Upper lobe of right lung (tissue), 1 donor: ENCODE measurements around the gene ZNF521. TPM values are rescaled to one million over a fixed set of nuclear protein-coding genes. Genes with fewer than 3 reads are reported as not detected.
"Not testable (repeated sequence)": the region's sequence is repeated elsewhere in the genome, so short reads cannot be mapped to it uniquely, and the experiment has no call there.

Source experiments
- ATAC-seq: fragments of 200-7000 bp; cut with Tn5 transposase; one replicate; pipeline ENCODE4 v1.9.1; 2020; ENCODE audit warnings: mild to moderate bottlenecking, moderate library complexity
- DNase-seq: peaks from one replicate; pipeline ENCODE4 v3.0.0-alpha.2; 2020
- H3K27ac ChIP-seq: fragments of 200-600 bp; one replicate; pipeline ENCODE4 v1.8.0; 2022
- H3K27me3 ChIP-seq: fragments of 200-600 bp; one replicate; pipeline ENCODE4 v1.8.0; 2022; ENCODE audit warnings: mild to moderate bottlenecking
- H3K36me3 ChIP-seq: fragments of 200-600 bp; one replicate; pipeline ENCODE4 v1.8.0; 2022
- H3K4me1 ChIP-seq: fragments of 200-600 bp; one replicate; pipeline ENCODE4 v1.8.0; 2022
- H3K4me3 ChIP-seq: fragments of 200-600 bp; one replicate; pipeline ENCODE4 v1.8.0; 2022; ENCODE audit warnings: mild to moderate bottlenecking
- H3K9me3 ChIP-seq: fragments of 200-600 bp; one replicate; pipeline ENCODE4 v1.8.0; 2022
- CTCF ChIP-seq: fragments of 200-600 bp; IDR thresholded peaks from one replicate; pipeline ENCODE4 v1.8.0; 2022; ENCODE audit warnings: antibody characterized with exemption
- intact Hi-C: fragments of 100-400 bp; cut with DNase I; formaldehyde crosslinking; loops from one replicate; pipeline ENCODE4 v1.11.0; 2022
- total RNA-seq: library from RNA; stranded (reverse); fragmentation: NEBNext Ultra II Directional; extraction: Animal tissue kit (Norgen Biotek cat#: 25700); gene quantifications from one replicate; pipeline ENCODE4 v1.2.1, GENCODE V29; 2021
- donor health status: DM: no; HTN: yes; CAD: no; lungs with severe emphysema.

The ZNF521 gene
- total RNA-seq, 1 donor from 2014 or later = 25.0 TPM

- TF ChIP-seq CTCF = no peak
- H3K27me3 ChIP-seq = no peaks in the 10 kb centered on the region
- H3K4me1 ChIP-seq = no peaks in the 10 kb centered on the region
- H3K9me3 ChIP-seq = no peaks in the 10 kb centered on the region
- ATAC-seq (no peak), DNase-seq (no peak)
- intact Hi-C loops = no loop called here
- H3K27ac ChIP-seq = no peak overlapping the region
- H3K36me3 ChIP-seq = no peaks in the 10 kb centered on the region
- no peak overlapping the region for H3K4me3 ChIP-seq
Measured at GRCh38 chr18:25279133-25279532, 72.8 kb downstream of the ZNF521 start.

- Histone ChIP-seq H3K27ac (no peak overlapping the region), H3K9me3 (no peaks in the 10 kb centered on the region), H3K4me3 (no peak overlapping the region), H3K27me3 (no peaks in the 10 kb centered on the region), H3K36me3 (no peaks in the 10 kb centered on the region), H3K4me1 (no peaks in the 10 kb centered on the region)
- TF ChIP-seq CTCF = no peak
- no peak for ATAC-seq
- intact Hi-C loops = no loop called here
- DNase-seq = no peak
Measured at GRCh38 chr18:25278394-25278793, 73.6 kb downstream of the ZNF521 start.

- no peak overlapping the region for H3K4me3 ChIP-seq
- no peak for TF ChIP-seq CTCF
- no peak for DNase-seq
- intact Hi-C loops = no loop called here
- no peaks in the 10 kb centered on the region for H3K27me3 ChIP-seq
- no peak for ATAC-seq
- H3K4me1 ChIP-seq = no peaks in the 10 kb centered on the region
- no peak overlapping the region for H3K27ac ChIP-seq
- no peaks in the 10 kb centered on the region for H3K9me3 ChIP-seq
- no peaks in the 10 kb centered on the region for H3K36me3 ChIP-seq
Measured at GRCh38 chr18:25275412-25276001, 76.5 kb downstream of the ZNF521 start.

- DNase-seq (no peak), ATAC-seq (no peak)
- Histone ChIP-seq H3K9me3 (no peaks in the 10 kb centered on the region), H3K36me3 (no peaks in the 10 kb centered on the region), H3K4me1 (no peaks in the 10 kb centered on the region), H3K4me3 (no peak overlapping the region), H3K27ac (no peak overlapping the region), H3K27me3 (no peaks in the 10 kb centered on the region)
- intact Hi-C loops = no loop called here
- TF ChIP-seq CTCF = no peak
Measured at GRCh38 chr18:25274926-25275325, 77.0 kb downstream of the ZNF521 start.

- H3K9me3 ChIP-seq, H3K4me1 ChIP-seq, H3K36me3 ChIP-seq, H3K4me3 ChIP-seq, H3K27ac ChIP-seq, ATAC-seq, H3K27me3 ChIP-seq, intact Hi-C loops, DNase-seq: not testable (repeated sequence)
Measured at GRCh38 chr18:25266931-25267527, 84.9 kb downstream of the ZNF521 start.

GRCh38 chr18:25262920-25263319, 89.0 kb downstream of the ZNF521 start:
- Histone ChIP-seq H3K36me3 (no peaks in the 10 kb centered on the region), H3K27me3 (no peaks in the 10 kb centered on the region), H3K4me3 (no peak overlapping the region), H3K27ac (no peak overlapping the region), H3K9me3 (no peaks in the 10 kb centered on the region), H3K4me1 (no peaks in the 10 kb centered on the region)
- ATAC-seq (no peak), DNase-seq (no peak)
- intact Hi-C loops = no loop called here
- TF ChIP-seq CTCF = no peak
